HG02571 (cell line): Measurements from ENCODE around the gene GPD1L.
"Not testable (repeated sequence)": the region's sequence is repeated elsewhere in the genome, so short reads cannot be mapped to it uniquely, and the experiment has no call there.

Experiments
- ATAC-seq: cut with Tn5 transposase; IDR thresholded peaks from one replicate; pipeline ENCODE4 v1.9.1; 2021; ENCODE audit warnings: mild to moderate bottlenecking, moderate library complexity; ENCODE audit not compliant: unreplicated experiment

The GPD1L gene

DNA sequence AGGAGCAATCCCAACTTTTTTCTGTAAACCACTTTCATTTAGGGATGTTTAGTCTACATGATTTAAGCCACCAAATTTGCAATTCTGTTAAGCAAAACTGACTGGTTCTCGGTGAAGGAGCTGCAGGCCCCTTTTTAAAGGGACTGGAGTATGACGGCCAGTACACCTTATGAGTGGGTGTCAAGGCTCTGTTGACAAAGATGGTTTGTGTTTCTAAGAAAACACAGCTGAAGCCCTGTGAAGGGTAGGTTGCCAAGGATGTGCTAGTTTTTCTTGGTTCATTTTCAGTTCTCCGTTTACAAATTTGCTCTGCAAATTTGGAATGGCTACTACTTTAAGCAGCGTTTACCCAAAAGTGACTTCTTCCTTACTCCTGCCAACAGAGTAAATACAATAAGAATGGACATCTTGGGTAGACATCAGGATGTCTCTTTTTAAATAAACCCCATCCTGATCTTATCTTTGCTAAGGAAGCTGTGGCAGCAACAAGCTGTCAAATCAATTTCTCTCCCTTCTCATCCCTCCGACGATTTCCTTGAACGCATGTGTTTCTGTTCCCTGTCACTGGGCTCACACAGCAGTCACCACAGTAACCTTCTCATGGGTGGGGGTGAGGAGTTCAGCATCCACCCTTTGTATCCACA lies 73.8 kb downstream of the GPD1L start:
- ATAC-seq: no peak

DNA sequence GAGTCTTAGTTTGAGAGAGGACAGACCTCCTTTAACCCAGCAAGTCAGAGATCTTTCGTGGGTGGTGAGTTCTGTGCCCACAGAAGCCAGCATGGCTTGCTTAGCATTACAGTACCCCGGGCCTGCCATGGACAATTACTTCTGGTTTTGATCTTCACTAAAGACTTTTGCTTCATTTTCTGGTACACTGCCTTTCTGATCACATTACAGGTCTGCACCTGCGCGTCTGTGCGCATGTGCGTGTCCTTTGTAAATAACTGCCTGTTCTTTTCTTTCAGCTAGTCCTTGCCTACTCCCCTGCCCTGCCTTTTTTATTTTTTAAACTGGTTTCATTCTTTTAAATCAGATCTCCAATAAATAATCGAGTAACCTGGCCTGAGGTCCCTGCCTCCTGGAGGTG lies 74.9 kb downstream of the GPD1L start:
- ATAC-seq: no peak

DNA sequence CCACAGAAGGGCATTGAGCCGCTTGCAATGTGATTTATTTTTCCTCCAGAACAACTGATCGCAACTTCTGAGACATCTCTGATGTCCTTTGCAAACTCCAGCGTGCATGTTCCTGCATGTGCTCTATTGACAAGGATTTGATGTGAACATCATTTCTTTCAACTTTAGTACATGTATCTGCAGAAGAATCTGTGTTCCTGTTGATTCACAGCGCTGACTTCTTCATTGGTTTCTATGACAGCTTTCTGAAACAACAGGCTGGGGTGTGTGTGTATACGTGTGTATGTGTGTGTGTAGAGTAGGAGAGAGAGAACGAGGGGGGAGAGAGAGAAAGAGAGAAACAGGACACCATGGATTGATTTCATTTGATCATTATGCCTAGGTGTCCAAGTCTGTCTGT lies 75.4 kb downstream of the GPD1L start:
- no peak for ATAC-seq

DNA sequence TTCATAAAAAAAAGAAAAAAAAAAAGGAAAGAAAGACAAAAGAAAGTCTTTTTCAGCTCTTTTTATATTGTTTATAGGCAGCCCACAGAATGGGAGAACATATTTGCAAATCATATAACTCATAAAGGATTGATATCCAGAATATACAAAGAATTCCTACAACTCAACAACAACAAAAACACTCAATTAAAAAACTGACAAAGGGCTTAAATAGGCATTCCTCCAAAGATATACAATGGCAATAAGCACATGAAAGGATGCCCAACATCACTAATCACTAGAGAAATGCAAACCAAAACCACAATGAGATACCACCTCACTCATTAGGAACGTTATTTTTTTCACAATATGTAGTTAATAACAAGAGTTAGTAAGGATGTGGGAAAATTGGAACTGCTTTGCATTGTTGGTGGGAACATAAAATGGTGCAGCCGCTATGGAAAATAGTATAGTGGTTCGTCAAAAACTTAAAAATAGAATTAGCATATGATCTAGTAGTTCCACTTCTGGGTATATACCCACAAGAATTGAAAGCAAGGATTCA lies 77.8 kb downstream of the GPD1L start:
- no peak for ATAC-seq

DNA sequence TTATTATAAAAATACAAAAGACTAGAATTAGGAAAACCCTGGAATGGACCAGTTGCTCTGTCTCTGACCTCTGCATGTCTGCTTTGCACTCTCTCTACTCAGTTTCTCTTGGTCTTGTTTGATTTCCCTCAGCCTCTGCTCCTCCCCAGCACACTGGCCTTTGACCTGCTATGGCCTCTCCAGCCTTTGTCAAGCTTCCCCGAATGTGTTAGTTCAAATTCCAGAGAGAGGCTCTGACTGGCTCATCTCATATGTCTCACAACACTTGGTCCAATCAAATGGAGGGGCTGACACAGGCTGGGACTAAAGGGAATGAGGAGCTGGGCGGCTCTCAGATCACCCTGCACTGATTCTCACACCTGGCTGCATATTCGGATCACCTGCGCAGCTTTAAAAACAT lies 79.7 kb downstream of the GPD1L start:
- no peak for ATAC-seq

DNA sequence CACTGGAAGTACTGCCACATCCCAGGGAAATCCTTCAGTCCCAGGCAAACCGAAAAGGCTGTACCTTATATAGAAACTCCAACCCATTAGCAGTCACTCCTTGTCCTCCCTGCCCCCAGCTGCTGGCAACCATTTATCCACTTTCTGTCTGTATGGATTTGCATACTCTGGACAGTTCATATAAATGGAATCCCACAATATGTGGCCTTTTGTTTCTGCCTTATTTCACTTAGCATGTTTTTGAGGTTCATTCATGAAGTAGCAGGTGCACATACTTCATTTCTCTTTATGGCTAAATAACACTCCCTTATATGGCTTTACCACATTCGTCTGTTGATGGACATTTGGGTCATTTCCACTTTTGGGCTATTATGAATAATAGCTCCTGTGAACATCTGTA lies 80.5 kb downstream of the GPD1L start:
- ATAC-seq: no peak

DNA sequence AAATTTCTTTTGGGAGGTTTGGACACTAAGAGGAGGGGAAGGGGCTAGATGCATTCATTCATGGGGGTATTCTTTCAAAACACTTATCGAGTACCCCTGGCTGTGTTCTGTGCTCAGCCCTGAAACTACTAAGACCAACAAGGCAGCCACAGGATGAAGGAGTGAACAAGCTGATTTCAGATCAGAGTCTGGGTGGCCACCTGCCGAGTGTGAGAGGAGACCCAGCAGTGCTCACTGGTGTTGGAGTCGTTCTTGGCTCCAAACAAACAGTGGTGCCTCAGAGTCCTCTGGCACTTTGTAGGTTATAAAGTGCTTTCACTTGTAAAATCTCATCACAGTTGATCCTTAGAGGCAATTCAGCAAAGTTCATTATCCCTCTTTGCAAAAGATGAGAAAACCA lies 83.3 kb downstream of the GPD1L start:
- no peak for ATAC-seq

DNA sequence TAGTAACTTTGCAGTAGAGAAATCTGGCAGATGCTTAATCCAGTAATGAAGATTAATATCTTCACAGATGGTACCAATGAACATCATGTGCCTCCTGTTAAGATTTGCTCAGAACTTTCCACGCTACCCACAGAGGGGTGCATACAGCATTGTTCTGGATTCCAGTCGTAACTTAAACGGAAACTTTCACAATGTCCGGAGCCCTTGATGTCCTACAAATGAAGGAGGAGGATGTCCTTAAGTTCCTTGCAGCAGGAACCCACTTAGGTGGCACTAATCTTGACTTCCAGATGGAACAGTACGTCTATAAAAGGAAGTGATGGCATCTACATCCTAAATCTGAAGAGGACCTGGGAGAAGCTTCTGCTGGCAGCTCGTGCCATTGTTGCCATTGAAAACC lies 84.1 kb downstream of the GPD1L start:
- ATAC-seq: not testable (repeated sequence)

DNA sequence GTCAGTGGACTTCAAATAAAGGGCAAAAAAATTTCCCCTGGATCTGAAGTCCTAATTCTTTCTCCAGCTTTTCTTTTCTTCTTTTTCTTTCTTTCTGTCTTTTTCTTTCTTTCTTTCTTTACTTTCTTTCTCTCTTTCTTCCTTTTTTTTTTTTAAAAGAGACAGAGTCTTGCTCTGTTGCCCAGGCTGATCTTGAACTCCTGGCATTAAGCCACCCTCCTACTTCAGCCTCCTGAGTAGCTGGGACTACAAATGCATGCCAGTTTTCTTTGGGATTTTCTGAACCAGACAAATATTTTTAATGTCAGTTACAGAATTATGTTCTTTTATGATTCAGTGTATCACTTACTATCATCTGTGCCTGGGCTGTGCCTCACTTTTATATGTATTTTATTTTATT lies 86.7 kb downstream of the GPD1L start:
- no peak for ATAC-seq

DNA sequence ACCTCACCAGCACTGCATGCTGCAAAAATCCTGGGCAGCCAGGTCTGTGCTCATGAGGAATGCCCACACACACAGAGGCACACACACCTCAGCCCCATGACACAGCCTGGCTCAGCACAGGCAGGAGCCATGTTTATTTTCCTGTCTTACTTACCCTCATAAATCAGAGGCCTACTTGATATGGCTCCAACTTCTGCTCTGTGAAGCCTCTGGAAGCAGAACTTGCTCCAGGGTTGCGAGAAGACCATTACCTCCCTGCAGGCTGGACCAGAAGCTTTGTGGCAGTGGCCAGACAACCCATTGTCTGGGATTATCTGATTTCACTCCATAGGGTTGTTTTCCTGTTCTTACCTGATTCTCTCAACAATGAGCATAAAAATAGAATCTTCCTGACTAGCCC lies 88.2 kb downstream of the GPD1L start:
- no peak for ATAC-seq

DNA sequence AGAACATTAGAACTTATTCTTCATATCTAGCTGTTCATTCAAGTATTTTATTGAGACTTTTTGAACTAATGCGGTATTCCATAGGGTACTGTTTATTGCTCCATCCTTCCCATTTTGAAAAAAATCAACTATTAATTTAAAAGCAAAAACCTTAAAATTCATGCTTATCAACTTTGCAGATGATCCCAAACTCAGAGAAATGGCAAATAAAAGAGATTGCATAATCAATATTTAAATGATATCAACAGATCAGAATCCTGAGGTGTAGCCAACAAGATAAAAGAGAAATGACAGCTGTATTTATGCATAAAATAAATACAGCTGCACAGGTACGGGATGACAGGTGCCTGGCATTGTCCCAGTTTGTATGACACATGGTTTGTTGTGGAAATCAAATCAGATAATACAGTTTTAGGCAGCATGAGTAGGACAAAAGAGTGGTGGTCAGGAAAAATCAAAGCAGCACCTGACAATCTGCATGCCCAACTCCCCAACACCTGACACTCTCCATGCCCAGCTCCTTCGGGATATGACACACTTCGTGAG lies 89.6 kb downstream of the GPD1L start:
- ATAC-seq: no peak

DNA sequence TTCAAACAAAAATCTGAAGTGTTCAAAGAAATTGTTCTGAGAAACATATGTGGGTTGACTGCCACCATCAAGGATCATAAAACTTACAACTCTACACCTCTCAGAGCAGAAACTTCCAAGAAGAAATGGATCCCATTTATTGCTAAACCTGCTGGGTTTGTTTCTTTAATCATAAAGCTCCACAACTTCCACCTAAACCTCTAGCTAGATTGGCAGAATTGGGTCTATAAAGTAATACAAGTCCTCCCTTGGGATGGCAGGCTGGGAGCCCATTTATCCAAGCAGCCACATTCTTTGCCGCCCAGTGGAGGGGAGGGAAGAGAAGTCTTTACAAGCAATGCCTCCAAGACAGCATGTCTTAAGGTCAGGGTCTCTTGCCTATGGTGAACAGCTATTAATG lies 91.6 kb downstream of the GPD1L start:
- no peak for ATAC-seq

DNA sequence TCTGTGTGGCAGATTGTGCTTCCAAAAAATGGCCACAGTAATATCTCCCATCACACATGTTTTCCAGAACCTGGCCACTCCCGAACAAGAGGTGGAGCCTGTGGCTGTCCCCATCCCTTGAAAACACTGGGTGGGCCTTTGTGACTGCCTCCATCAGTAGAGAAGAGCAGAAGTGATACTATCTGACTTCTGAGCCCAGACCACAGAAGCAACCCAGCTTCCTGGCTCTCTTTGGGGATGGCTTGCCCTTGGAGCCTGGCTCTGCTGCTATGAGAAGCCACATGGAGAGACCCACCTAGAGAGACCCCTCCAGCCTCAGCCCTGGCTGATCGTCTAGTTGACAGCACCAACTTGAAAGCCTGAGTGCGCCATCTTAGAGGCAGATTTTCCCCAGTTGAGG lies 92.3 kb downstream of the GPD1L start:
- no peak for ATAC-seq

DNA sequence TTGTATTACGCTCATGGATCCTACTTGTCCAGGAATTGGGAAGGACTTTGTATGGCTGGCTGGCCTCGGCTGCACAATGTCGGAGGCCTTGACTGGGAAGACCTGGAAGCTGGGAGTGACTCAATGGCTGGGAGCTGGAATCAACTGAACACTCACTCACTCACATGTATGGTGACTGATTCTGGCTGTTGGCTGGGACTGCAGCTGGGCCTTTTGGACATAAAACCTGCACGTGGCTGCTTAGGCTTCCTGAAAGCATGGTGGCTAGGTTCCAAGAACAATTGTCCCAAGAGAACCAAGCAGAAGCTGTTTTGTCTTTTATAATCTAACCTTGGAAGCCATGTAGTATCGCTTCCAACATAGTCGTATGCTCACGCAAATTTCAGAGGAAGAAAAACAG lies 94.1 kb downstream of the GPD1L start:
- ATAC-seq: no peak

DNA sequence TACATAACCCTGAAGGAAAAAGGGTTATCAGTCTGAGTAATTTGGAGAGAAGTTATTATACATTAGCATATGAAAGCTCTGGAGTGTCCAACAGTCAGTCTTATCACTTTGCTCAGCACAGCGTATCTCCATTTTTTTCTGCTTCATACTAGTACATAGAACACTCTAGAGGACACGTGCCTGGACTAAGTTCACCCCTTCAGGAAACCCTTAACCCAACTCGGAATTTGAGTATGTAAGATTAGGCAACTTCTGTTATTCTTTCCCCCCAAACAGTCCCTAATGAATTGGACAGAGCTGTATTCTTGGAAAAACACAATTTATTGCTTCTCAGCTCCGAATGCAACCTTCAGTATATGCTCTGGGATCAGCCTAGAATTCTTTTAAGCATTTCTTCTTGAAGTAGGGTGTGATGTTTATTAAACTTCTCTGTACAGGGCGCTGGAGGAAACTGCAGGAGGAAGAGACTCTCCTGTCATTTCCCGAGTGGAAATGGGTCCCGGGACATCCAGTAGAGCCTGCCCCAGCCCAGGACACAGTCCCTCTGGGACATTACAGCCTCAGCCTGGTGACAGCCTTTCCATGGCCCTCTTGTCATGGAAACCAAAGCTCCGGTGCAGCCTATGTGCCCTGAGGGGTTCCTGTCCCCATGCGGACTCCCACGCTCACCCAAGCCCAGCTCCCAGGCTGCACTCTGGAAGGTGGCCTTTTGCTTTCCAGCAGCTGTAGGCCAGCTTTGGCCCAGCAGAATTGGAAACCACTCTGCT lies 94.8 kb downstream of the GPD1L start:
- ATAC-seq: no peak

DNA sequence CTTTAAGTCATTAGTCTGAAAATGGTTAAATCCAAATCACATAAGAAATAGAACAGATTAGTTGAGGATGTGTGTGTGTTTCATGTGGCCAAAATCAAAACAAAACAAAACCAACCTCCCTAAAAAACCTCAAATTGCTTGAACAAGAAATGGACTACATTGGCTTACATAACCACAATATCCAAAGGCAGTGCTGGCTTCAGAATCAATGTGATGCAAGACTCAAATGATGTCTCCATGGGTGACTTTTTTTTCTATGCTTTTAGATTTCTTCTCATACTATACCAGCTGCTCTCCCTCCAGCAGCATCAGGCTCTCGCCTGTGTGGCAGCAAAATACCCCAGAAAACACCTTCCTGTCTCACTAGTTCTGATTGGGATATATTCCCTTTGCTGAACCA lies 96.1 kb downstream of the GPD1L start:
- no peak for ATAC-seq

DNA sequence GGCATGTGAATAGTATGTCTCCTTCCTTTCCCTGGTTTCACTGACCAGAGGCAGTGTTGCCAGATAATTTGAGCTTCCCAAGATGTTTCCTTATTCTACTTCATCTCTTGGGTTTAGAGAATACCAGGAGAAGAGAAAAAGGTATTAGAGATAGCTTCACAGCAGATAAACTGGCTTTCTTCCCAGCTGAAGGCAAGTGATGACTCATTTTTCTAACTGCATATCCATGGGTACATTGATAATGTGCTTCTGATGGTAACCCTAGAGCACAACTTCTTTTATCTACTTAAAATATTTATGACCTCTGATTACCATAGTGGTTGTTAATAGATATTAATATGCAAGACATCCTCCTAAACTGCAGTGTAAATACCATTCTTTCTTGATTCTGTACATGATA lies 97.4 kb downstream of the GPD1L start:
- ATAC-seq: no peak

DNA sequence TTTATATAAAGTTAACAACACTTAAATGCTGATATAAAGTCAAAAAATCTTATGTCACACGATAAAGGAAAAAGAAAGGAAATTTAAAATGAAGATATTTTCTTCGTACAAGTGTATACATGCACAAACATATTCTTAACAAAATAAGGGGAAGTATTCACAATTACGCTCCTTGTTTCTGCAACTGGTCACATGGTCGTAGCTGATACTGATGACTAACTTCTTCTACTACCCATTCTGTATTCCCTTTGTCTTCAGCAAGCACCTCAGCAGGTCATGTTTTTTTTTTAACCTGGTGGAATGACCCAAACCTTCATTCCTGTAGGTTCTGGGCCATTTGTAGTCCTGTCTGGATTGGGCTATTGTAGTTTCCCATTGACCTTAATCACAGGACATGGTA lies 102.0 kb downstream of the GPD1L start:
- ATAC-seq: no peak

DNA sequence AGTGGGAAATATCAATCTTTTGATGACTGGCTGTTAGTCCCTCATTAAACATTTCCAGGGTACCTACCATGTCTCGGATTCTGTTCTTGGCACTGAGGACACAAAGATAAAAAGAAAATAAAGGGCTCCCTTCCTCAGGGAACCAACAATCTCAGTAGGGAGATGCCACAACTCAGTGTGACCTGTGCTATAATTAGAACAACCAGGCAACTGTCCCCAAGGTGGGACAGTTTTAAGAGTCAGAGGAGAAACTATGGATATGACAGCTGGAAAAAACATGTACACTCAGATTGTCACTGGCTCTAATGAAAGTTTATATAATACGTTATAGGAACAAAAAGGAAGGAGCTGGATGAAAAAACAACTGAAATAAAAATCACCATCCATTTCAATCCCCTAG lies 108.8 kb downstream of the GPD1L start:
- no peak for ATAC-seq

DNA sequence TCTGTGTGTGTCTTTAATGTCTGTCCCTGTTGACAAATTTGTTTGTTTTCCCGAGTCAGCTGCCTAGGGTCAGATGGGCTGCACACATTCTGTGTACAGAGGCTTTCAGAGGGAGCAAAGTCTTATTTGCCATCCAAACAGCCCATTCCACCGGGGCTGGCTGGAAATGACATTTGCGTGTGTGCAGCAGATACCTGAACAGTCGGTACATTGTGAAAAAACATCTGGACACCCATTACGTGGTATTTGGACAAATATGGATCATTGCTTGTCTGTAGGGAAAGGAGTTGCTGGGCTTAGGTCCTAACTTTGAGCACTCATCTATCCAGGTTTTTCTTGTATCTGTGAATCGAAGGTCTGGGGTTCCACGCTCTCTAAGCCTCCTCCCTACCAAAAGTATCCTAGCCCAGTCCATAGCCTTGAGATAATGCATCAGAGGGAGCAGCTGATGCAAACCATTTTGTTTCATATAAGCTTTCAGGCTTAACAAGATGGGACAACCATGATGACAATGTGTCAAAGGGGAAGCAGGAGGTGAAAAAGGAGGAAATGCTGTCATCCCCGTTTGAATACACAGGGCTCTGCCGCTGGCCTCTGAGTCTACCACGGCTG lies 109.9 kb downstream of the GPD1L start:
- no peak for ATAC-seq

DNA sequence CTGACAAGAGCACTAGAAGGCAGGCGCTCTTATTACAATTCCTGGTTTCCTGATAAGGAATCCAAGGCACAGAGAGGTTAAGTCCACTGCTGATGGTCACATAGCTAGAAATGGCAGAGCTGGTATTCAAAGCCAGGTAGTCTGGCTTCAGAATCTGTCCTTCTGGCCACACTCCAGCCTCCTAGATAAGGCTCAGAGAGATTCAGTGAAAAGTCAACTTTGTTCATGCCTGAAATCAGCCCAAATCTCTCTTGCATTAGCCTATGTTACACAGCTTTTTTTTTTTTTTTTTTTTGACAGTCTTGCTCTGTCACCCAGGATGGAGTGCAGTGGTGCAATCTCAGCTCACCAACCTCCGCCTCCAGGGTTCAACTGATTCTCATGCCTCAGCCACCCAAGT lies 110.9 kb downstream of the GPD1L start:
- ATAC-seq: no peak
